Measurements from ENCODE around the gene KIAA1217.

Gene KIAA1217

GRCh38 chr10:24310104-24310503, 101.2 kb downstream of the KIAA1217 start:
- TF ChIP-seq, protein P1, sequence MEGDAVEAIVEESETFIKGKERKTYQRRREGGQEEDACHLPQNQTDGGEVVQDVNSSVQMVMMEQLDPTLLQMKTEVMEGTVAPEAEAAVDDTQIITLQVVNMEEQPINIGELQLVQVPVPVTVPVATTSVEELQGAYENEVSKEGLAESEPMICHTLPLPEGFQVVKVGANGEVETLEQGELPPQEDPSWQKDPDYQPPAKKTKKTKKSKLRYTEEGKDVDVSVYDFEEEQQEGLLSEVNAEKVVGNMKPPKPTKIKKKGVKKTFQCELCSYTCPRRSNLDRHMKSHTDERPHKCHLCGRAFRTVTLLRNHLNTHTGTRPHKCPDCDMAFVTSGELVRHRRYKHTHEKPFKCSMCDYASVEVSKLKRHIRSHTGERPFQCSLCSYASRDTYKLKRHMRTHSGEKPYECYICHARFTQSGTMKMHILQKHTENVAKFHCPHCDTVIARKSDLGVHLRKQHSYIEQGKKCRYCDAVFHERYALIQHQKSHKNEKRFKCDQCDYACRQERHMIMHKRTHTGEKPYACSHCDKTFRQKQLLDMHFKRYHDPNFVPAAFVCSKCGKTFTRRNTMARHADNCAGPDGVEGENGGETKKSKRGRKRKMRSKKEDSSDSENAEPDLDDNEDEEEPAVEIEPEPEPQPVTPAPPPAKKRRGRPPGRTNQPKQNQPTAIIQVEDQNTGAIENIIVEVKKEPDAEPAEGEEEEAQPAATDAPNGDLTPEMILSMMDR (IDR thresholded peaks at IDR 0.05; ENCODE audit: low read depth, low read length) = no peak
- Histone ChIP-seq H3K79me2 (ENCODE audit: low read length) (no peaks in the 10 kb centered on the region), H3K9me3 (ENCODE audit: insufficient read depth, low read length) (no peaks in the 10 kb centered on the region), H3K4me3 (ENCODE audit: low read length) (no peak overlapping the region), H3K27ac (ENCODE audit: low read length) (no peak overlapping the region), H3K27me3 (ENCODE audit: low read depth, low read length) (no peaks in the 10 kb centered on the region), H3K9ac (ENCODE audit: low read length) (no peak overlapping the region), H3K36me3 (replicated peaks; ENCODE audit: low read depth, low read length) (no peaks in the 10 kb centered on the region), H4K20me1 (ENCODE audit: insufficient read depth, low read length) (no peaks in the 10 kb centered on the region), H3K4me1 (ENCODE audit: low read length) (no peaks in the 10 kb centered on the region), H3K4me2 (ENCODE audit: low read length) (no peak overlapping the region), H2AFZ (ENCODE audit: low read depth, low read length) (no peak overlapping the region)

DNA sequence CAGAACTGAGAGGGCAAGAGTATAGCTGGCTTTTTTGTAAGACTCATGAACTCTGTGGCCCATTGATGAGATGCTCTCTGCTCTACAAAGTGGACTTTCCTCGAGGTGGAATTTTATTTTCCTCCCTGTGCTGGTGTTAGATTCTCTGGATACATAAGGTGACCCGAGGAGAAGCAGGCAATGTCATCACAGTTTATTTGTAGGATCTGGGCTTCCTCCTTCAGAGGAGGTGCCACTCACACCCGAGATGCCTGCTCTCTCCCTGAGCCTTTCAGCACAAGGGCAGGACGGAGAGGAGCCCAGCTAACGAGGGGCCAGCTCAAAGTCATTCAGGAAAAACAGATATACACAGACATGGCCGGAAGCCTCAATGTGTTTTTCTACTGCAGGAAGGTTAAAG, 103.0 kb downstream of the KIAA1217 start:
- Histone ChIP-seq H3K79me2 (ENCODE audit: low read length) (no peaks in the 10 kb centered on the region), H3K36me3 (replicated peaks; ENCODE audit: low read depth, low read length) (no peaks in the 10 kb centered on the region), H2AFZ (ENCODE audit: low read depth, low read length) (no peak overlapping the region), H3K4me1 (ENCODE audit: low read length) (no peaks in the 10 kb centered on the region), H3K27ac (ENCODE audit: low read length) (no peak overlapping the region), H3K4me3 (ENCODE audit: low read length) (no peak overlapping the region), H4K20me1 (ENCODE audit: insufficient read depth, low read length) (no peaks in the 10 kb centered on the region), H3K27me3 (ENCODE audit: low read depth, low read length) (no peaks in the 10 kb centered on the region), H3K9ac (ENCODE audit: low read length) (no peak overlapping the region), H3K9me3 (ENCODE audit: insufficient read depth, low read length) (no peaks in the 10 kb centered on the region), H3K4me2 (ENCODE audit: low read length) (no peak overlapping the region)
- TF ChIP-seq, protein P1 (IDR thresholded peaks at IDR 0.05; ENCODE audit: low read depth, low read length) = no peak
- TF ChIP-seq EZH2phosphoT487 (IDR thresholded peaks at IDR 0.05; ENCODE audit: low read depth) = no peak

DNA sequence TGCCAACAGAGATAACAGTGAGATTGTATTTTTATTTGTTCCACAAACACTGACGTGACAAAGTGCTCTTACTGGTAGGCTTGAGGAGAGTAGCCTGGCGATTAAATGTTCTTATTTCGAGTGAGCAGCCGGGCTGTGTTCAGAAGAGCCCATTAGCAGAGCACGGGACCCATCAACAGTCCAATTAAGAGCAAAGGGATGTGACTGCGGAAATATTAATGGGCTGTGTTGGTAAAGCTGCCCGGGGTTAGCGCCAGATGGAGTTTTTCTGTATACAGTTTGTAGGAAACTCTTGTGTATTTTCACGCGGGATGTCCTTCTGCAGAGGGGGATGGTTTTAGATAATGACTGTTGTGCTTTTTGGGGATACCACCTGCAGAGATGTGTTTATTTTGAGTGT, 104.3 kb downstream of the KIAA1217 start:
- H3K9ac ChIP-seq (ENCODE audit: low read length) = no peak overlapping the region
- H3K4me2 ChIP-seq (ENCODE audit: low read length) = no peak overlapping the region
- no peaks in the 10 kb centered on the region for H3K27me3 ChIP-seq (ENCODE audit: low read depth, low read length)
- H3K4me3 ChIP-seq (ENCODE audit: low read length) = no peak overlapping the region
- H3K79me2 ChIP-seq (ENCODE audit: low read length) = no peaks in the 10 kb centered on the region
- TF ChIP-seq, protein P1 (IDR thresholded peaks at IDR 0.05; ENCODE audit: low read depth, low read length) = no peak
- TF ChIP-seq EZH2phosphoT487 (IDR thresholded peaks at IDR 0.05; ENCODE audit: low read depth) = no peak
- H3K9me3 ChIP-seq (ENCODE audit: insufficient read depth, low read length) = no peaks in the 10 kb centered on the region
- peaks cover 2% of the 10 kb centered on the region for H3K4me1 ChIP-seq (ENCODE audit: low read length)
- no peaks in the 10 kb centered on the region for H4K20me1 ChIP-seq (ENCODE audit: insufficient read depth, low read length)
- no peak overlapping the region for H3K27ac ChIP-seq (ENCODE audit: low read length)
- no peak overlapping the region for H2AFZ ChIP-seq (ENCODE audit: low read depth, low read length)
- no peaks in the 10 kb centered on the region for H3K36me3 ChIP-seq (replicated peaks; ENCODE audit: low read depth, low read length)

DNA sequence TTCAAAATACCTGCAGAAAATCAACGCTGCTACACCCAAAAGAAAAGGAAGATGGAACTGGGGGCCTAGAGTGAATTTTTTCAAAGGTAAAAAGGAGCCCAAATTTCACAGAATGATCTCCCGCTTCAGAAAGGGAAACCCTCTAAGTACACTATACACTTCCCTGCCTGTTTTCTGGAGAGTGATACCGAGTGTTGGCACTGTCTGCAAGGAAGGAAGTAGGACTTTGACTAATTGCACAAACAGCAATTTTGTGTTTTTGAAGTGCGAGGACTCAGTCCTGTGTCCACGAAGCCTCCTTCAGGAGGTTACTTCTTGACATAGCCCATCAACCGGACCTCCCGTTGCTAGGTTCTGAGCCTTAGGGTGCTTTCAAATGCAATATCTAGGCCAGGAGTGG, 106.3 kb downstream of the KIAA1217 start:
- Histone ChIP-seq H2AFZ (ENCODE audit: low read depth, low read length) (no peak overlapping the region), H3K9me3 (ENCODE audit: insufficient read depth, low read length) (no peaks in the 10 kb centered on the region), H4K20me1 (ENCODE audit: insufficient read depth, low read length) (no peaks in the 10 kb centered on the region), H3K4me1 (ENCODE audit: low read length) (peaks cover 20% of the 10 kb centered on the region), H3K79me2 (ENCODE audit: low read length) (no peaks in the 10 kb centered on the region), H3K4me3 (ENCODE audit: low read length) (no peak overlapping the region), H3K27me3 (ENCODE audit: low read depth, low read length) (no peaks in the 10 kb centered on the region), H3K27ac (ENCODE audit: low read length) (no peak overlapping the region), H3K36me3 (replicated peaks; ENCODE audit: low read depth, low read length) (no peaks in the 10 kb centered on the region), H3K4me2 (ENCODE audit: low read length) (no peak overlapping the region), H3K9ac (ENCODE audit: low read length) (no peak overlapping the region)
- TF ChIP-seq EZH2phosphoT487 (IDR thresholded peaks at IDR 0.05; ENCODE audit: low read depth) = no peak
- TF ChIP-seq, protein P1 (IDR thresholded peaks at IDR 0.05; ENCODE audit: low read depth, low read length) = no peak
